ENCODE measurements around the gene GPR108. TPM values are rescaled to one million over a fixed set of nuclear protein-coding genes. Genes with fewer than 3 reads are reported as not detected.

GPR108 gene
- total and polyA plus RNA-seq, 2 of the 13 experiments (the other 11 are each of a cell fraction or from before 2014, with no cell fraction given), result 36.4 to 63.0 TPM

DNA sequence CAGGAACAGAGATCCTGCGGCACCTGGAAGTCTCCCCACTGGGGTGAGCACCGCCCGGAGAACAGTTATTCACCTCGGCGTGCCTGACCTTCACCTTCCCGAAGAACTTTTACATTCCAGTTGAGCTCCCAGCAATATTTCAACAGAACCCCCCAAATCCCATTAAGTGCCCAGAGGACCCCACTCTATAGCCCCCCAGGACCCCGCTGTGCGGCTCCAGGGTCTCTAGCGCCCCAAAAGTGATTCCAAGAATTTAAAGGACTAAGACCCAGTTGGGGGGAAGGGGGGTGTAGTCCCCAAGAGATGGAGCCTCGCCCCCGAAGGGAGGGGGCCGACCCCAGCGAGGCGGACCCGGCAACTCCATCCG lies 480 bp downstream of the GPR108 start (continued):
- TF ChIP-seq, protein P1, sequence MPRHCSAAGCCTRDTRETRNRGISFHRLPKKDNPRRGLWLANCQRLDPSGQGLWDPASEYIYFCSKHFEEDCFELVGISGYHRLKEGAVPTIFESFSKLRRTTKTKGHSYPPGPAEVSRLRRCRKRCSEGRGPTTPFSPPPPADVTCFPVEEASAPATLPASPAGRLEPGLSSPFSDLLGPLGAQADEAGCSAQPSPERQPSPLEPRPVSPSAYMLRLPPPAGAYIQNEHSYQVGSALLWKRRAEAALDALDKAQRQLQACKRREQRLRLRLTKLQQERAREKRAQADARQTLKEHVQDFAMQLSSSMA (CRISPR knock-in tag; IDR thresholded peaks at IDR 0.05), result 0 out of 2 replicates have a peak, but pooled peaks have one; percentile 13
- TF ChIP-seq ZNF772 (CRISPR knock-in tag; IDR thresholded peaks at IDR 0.05), result no peak
- TF ChIP-seq SOX13 (IDR thresholded peaks at IDR 0.05), result no peak
- no peak for TF ChIP-seq SOX13 (CRISPR knock-in tag; conservative IDR thresholded peaks at IDR 0.05 in 1 of 2, IDR thresholded peaks at IDR 0.05 in 1 of 2)
- TF ChIP-seq U2AF2 (IDR thresholded peaks at IDR 0.05; ENCODE audit: low read depth, low read length), result no peak
- 0 out of 2 replicates have a peak, but pooled peaks have one; percentile 9 for TF ChIP-seq TAF1 (CRISPR knock-in tag; IDR thresholded peaks at IDR 0.05)
- TF ChIP-seq, protein P2, sequence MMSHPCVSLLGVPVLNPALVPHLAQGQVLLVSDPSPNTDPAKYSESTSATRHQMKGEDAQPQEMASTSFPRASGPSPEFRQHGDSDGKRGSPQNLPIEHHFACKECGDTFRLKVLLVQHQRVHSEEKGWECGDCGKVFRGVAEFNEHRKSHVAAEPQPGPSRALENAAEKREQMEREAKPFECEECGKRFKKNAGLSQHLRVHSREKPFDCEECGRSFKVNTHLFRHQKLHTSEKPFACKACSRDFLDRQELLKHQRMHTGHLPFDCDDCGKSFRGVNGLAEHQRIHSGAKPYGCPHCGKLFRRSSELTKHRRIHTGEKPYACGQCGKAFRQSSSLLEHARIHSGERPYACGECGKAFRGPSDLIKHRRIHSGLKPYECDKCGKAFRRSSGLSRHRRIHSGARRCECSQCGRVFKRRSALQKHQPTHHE (CRISPR knock-in tag; IDR thresholded peaks at IDR 0.05; ENCODE audit: borderline replicate concordance), result 0 out of 2 replicates have a peak, but pooled peaks have one; percentile 22
- no peak for TF ChIP-seq SOX5 (CRISPR knock-in tag; IDR thresholded peaks at IDR 0.05; ENCODE audit: borderline replicate concordance)
- peak; percentile 20; the same call in 1 of the 2 replicates for TF ChIP-seq SNAPC4 (CRISPR knock-in tag; IDR thresholded peaks at IDR 0.05)
- TF ChIP-seq HNF4A (CRISPR knock-in tag; IDR thresholded peaks at IDR 0.05), result no peak
- peak; percentile 38; the same call in 1 of the 2 replicates for TF ChIP-seq ZMAT3 (CRISPR knock-in tag; conservative IDR thresholded peaks at IDR 0.05)
- TF ChIP-seq ZNF761 (CRISPR knock-in tag; conservative IDR thresholded peaks at IDR 0.05), result peak; percentile 64; the same call in 1 of the 2 replicates
